Stimulated activated CD8-positive, alpha-beta memory T cell treated with anti-CD3 and anti-CD28 coated beads, Interleukin-7, amount 100 ng/mL, for 4 hours (primary cell): Measurements from ENCODE around the gene AGAP3.

ENCODE experiments used
- DNase-seq, 2 donors: peaks; one replicate each; pipeline ENCODE4 v3.0.0-alpha.2; 2020; ENCODE audit warnings: low read depth in 2 of 2

AGAP3 gene

DNA sequence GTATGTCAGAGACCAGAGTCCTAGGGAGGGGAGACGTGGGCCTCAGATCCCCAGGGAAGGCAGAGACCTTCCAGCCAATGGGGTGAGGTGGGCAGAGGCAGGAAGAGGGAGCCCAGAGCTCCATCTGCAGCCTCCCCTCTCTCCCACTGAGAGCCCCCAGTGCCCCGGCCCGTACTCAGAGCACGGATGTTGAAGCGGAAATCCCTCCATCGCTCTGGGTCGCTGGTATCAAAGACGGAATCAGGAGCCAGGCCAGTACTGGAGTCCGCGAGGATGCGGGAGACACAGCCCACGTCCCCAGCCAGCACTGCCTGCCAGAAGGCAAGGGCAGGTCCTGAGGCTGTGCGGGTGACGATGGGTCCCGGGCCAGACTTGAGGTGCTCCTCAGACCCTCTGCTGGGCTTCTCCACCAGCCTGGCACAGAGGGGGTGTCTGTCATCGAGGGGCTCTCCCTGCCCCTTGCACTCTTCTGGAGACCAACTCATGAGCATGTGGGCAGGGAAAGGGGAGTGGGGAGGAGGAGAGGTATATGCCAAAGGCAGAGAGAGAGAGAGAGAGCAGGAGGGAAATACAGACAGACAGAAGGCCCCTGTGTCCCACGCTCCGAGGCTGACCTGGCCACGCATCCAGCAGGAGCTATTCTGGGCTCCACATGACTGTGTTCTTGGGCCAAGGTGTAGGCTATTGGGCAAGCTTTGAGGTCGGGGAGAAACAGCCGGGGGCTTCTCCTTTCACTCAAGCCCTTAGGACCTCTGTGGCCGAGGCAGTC, 100.5 kb downstream of the AGAP3 start, which contains the start of gene ASB10:
Gene ASB10, minus strand, starts transcription at position 611 of the 769 bp plus-strand sequence. Its CDS starts 120 bp downstream, at position 491.
- no peak for DNase-seq

DNA sequence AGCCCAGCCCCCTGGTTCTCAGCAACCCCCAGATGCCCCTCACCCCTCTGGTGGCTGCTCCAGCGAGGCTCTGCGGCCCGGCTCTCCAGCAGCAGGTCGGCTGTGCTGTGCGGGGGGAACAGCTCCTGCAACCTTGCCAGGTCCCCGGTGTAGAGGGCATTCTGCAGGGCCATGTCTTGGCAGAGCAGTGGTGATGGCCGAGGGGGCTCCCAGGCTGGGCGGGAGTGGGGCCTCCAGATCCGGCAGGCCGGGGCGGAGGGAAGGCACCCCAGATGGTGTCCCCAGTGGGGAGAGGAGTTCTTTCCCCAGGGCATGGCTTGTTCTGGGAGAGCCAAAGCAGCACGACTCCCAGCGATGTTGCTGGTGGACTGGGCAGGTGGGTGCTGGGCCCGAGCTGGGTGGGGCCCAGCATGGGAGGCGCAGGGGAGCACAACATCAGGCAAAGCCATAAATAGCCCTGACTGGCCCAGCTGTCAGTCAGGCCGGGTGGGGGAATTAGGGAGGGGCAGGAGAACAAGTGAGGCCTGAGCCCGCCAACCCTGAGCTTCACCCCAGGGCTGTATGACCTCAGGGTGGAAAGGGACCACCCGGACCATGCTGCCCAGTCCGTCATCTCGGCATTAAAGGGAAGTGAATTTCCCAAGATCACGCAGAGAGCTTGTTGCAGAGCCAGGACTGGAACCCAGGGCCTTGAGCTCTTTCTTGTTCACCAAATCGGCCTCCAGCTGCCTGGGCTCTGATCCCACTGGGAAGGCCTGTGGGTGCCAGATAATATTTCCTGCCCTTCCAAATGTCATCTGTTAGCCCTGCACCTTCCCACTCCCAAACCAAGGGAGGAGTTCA, 101.4 kb downstream of the AGAP3 start:
- DNase-seq, result no peak

DNA sequence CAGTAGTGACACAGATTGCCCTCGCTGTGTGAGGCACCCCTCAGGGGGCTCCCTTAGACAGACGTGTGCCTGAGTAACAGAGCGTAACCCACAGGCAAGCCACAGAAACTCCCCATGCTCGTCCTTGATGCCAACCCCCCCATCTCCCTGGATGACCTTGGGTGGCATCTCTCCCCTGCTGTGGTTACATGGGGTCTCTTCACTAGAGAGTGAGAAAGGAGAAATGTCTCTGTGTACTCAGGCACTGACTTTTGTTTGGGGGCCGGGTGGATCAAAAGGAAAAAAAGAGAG, 101.9 kb downstream of the AGAP3 start:
- DNase-seq, result no peak

DNA sequence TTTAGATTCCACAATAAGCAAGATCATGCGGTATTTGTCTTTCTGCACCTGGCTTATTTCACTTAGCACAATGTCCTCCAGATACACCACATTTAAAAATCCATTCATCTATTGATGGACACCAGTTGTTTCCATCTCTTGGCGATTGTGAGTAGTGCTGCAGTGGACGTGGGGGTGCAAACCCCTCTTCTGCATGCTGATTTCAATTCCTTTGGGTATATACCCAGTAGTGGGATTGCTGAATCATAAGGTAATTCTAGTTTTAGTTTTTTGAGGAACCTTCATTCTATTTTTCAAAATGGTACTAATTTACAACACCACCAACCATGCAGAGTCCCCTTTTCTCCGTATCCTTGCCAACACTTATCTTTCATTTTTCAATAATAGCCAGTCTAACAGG, 102.8 kb downstream of the AGAP3 start:
- no peak for DNase-seq

DNA sequence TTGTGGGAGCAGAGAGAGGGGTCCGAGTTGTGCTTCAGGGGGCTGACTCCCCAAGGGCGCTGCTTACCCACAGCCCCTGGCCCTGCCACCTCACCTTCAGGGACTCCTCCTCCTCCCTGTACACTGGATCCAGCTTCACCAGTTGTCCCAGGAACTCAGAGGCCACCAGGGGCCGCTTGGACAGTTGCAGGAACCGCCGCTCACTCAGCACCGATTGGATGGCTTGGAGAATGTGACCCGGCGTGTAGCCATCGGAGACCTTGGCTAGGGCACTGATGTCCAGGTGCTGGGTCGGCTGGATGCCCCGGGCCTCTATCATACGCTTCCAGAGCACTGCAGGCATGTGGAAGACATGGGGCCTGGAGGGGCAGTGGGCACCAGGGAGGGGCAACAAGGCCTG, 105.3 kb downstream of the AGAP3 start:
- no peak for DNase-seq

DNA sequence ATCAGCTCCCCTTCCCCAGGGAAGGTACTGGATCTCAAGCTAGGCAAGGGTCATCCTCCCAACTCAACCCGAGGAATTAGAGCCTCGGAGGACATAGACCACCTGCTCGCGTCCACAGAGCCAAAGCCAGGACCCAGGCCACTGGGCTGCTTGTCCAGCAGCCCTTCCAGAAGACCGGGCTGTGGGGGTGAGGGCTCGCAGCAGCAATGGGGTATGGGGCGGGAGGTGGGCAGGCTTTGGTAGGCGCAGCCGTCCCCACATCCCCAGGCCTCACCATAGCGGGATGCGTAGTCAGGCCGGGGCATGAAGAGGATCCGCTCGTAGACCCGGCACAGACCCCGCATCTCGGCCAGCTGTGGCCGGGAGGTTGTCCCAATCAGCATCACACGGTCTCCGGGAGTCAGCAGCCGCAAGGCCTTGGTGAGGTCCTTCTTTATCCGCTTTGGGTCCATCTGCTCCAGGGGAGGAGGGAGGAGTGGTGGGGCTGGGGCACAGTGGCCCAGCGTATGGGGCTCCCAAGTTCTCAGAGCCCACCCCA, 105.8 kb downstream of the AGAP3 start:
- DNase-seq, result no peak

DNA sequence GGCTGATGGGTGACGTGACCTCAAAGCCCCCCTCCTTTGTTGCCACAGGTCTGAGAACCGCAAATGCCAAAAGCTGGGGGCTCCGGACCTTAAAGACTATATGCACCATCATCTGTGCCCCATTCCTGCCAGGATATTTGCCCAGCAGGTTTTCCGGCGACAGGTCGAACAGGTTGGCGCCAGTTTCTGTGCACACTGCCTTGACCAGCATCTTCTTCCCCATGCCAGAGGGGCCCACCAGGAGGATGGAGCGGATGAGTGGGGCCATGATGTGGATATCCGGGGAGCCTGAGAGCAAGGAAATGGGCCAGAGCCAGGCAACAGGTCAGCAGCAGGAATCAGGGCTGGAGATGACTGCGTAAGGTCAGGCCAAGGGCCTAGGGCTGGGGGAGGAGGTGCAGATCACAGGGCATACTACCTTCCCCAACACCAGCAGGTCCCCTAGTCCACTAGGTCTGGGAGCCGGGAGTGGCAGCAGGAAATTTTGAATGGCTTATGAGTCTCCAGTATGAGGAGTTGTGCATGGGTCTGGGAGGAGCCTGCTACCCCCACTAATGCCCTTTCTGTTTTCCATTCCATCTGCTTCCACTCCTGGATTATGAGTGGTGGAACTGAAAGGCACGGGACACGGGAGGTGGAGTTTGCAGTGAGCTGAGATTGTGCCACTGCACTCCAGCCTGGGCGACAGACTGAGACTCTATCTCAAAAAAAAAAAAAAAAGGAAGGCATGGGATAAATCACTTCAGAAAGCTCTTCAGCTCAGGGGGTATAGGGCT, 107.1 kb downstream of the AGAP3 start:
- DNase-seq, result no peak
